Hippocampal formation (tissue), 2 donors: ENCODE data around the gene DDX1.

ENCODE experiments used
- DNase-seq, 2 donors: peaks; one replicate each; lab custom pipeline; 2025; lab: John Stamatoyannopoulos, UW

The DDX1 gene

DNA sequence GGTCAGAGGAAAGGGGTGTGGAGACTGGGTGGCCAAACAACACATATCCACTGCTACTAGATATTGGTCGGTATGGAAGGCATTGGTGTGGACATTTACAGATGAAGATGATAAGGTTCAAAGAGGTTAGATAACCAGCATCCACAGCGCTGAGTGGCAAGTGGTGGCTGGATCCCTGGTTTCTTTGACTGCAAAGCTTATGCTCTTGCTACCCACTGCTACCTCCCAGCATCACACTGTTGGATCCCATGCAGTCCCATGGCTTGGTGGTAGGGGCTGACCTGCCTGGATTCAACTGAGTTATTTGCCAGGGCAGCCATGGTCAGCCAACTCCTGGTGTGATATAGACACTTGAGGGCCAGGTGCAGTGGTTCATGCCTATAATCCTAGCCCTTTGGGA lies 53.6 kb downstream of the DDX1 start:
- DNase-seq, result no peak

DNA sequence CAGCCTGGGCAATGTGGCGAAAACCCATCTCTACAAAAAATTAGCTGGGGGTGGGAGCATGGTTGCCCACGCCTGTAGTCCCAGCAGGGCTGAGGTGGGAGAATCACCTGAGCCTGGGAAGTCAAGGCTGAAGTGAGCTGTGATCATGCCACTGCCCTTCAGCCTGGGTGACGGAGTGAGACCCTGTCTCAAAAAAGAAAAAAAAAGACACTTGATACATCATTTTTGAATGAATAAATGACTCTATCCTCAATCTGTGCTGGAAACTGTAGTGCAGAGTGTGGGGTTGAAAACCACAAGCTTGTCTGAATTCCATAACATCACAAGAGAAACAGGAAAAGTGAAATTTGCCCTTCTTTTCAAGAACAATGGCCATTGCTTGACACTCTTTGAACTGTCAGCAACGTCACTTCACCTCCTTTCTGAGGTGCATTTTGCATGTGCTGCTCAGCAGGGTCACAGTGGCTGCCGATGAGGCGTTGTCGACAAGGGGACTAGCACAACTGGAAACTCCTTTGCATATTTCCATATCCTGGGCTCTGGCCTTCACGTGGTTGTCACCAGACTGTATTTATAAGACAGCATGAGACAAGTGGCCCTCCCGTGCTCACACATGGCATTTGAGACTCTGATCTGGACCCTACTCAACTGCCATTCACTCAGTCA lies 54.2 kb downstream of the DDX1 start:
- DNase-seq, result no peak

DNA sequence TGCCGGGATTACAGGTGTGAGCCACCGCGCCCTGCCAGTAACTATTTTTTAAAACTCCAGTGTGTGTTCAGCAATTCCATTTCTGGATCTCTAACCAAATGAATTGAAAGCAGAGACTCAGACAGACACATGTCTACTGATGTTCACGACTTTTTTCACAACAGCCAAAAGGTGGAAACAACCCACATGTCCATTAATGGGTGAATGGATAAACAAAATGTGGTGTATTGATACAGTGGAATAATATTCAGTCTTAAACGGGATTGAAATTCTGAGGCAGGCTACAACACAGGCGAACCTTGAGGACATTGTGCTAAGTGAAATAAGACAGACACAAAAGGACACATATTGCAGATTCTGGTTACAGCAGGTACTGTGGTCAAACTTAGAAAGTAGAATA lies 55.0 kb downstream of the DDX1 start:
- no peak for DNase-seq

DNA sequence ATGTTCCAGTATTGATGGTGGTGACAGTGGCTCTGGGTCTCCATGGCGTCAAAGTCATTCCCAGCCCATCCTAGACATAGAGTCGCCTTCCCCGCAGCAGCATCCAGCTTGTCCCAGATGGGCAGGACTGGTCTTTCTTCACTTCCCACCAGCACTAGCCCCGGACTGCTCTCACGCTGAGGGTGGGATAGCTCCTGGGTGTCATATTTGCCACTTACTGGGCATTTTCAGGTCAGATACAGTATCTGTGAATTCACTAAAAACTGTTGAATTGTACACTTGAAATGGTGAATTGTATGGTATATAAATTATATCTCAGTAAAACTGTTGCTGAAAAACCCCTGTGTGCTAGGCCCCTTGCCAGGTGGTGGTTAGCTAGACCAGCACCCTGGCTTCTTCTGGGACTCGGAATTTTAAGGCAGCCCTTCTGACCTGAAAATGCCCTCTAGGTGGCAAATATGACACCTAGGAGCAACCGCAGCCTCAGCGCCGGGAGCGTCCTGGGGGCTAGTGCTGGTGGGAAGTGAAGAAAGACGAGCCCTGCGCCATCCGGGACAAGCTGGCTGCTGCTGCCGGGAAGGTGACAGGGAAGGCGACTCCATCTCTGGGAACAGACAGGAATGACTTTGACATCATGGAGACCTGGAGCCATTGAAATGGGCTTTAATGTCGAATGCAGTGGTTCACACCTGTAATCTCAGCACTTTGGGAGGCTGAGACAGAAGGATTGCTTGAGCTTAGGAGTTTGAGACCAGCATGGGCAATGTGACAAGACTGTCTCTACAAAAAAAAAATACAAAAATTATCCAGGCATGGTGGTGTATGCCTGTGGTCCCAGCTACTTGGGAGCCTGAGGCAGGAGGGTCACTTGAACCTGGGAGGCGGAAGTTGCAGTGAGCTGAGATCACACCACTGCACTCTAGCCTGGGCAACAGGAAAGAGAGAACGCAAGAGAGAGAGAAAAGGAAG lies 56.2 kb downstream of the DDX1 start:
- no peak for DNase-seq

DNA sequence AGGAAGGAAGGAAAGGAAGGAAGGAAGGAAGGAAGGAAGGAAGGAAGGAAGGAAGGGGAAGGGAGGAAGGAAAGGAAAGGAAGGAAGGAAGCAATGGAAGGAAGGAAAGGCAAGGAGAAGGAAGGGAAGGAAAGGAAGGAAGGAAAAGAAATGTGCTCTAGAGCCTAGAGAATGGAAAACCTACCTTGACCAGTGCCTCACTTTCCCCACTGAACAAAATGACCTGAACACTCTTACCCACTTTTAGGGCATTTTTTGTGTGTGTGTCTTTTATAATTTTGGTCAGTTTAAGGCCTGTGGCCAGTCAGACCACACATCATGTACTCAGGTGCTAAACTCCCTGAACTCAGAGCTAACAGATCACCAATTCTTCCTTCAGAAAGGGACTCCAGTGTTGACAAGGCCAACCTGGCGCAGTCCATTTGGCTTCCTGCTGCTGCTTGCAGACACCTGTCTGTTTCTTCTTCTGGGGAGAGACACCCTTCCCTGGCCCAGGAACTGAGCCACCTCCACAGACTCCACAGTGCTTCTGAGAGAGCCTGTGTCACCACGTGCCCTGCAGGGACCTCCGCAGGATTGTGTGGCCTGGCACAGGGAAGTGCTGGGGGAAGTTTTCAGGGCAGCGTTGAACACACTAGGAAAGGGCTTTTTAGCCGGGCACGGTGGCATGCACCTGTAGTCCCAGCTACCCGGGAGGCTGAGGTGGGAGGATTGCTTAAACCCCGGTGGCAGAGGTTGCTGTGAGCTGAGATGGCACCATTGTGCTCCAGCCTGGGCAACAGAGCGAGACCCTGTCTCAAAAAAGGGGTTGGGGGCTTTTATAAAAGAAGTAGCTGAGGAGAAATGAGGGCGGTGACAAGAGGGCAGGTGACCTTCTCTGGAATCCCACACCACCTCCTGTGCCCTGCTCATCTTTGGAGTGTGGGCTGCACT lies 57.2 kb downstream of the DDX1 start:
- DNase-seq, result no peak

DNA sequence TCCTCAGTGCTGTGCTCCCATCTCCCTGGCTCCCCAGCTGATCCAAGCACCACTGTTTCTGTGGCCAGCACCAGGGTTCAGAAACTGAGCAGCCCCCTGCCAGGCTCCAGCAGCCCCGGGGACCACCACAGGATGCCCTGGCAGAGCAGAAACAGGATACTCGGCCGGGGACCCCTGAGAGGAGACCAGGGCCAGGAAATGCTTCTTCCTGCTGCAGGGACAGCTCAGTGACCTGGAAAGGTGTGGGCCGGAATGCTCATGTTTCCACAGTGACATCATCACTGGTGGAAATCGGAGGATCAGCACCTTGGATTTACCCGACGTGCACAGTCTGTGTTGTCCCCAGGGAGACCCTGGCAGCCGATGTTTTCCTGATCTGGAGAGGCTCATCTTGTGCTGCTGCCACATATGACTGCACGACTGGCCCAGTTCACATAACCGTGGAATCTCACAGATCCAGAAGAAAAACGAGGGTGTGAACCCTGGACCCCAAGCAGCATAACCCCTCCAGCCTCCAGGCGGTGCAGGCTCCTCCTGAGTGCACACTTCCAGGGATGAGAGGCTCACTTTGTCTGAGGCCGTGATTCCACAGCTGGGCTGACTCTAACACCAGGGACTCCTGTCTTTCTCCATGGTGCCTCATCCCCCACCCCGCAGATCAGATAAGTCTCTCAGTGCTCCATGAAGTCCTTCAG lies 58.0 kb downstream of the DDX1 start:
- DNase-seq, result no peak

DNA sequence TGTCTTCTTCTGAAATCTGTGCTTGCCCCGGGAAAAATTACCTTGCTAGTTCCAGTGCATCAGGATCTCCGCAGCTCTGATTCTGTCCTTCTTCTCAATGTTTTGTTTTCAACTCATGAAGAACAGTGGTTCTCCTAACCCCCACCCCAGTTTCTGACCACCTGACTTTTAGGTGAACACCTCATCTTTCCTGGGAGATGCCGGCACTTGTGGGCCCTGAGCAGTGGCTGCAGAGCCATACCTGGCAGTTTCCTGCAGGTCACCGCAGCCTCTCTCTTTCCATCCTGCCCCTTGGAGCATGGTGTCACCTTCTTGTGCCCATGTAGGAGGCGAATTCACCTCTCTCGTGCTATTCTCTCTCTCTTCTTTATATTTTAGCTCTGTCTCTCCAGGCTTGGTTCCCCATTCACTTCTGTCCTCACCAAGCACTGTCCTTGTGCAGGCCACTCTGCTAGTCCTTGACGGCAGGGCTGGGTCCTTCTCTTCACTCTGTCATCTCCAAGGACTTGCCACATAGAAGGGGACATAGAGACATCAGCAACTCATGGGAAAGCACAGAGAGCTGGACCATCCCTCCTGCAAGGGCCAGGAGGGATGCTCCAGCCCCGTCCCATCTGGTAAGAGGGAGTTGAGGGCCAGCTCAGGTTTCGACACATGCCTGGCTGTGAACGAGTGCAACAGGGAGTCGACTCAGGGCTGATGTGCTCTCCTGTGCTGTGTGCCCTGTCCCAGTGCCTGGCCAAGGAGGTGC lies 59.1 kb downstream of the DDX1 start:
- DNase-seq, result no peak

DNA sequence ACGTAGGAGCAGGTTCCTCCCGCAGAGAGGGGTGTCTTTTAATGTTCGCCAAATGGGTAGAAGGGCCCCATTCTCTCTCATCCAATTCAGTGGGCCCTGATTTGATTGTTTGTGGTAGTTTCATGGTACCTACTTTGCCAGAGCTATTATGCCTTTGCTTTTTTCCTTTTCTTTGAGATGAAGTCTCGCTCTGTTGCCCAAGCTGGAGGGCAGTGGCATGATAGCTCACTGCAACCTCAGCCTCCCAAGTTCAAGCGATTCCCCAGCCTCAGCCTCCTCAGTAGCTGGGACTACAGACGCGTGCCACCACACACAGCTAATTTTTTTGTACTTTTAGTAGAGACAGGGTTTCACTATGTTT lies 59.7 kb downstream of the DDX1 start:
- no peak for DNase-seq

DNA sequence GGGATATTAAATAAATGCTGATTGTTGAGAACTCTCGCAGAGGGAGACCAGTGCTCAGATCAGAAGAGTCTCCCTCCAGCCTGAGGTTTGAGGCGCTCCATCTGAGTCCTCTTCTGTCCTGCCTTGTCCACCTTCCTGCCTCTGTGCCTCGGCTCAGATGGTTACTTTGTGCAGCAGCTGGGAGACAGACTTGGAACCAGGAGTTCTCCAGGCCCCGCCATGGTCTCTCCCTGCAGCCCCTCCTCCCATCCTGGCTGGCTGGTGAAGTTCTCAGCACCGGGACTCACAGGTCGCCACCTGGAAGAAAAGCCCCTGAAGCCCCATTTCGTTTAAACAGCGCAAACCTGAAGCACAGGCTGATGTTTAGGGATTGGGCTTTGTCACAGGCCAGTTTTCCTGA lies 60.6 kb downstream of the DDX1 start:
- DNase-seq, result no peak

DNA sequence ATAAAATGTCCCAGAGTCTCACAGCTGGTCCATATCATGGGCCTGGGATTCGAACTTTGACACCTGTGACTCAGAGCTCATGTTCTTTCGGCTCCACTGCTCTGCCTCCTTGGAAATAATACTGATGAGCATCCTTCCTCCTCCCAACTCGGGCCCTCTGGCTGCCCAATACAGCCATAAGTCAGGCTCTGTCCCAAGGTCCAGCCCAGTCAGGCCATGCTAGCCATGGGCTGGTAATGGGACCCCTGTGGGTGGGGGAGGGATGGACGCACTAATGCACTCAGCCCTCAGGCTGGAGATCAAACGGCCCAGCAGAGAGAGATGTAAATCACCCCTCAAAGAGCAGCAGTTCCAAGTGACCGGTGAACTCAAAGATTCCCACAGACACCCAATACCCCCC lies 61.1 kb downstream of the DDX1 start:
- DNase-seq, result no peak

DNA sequence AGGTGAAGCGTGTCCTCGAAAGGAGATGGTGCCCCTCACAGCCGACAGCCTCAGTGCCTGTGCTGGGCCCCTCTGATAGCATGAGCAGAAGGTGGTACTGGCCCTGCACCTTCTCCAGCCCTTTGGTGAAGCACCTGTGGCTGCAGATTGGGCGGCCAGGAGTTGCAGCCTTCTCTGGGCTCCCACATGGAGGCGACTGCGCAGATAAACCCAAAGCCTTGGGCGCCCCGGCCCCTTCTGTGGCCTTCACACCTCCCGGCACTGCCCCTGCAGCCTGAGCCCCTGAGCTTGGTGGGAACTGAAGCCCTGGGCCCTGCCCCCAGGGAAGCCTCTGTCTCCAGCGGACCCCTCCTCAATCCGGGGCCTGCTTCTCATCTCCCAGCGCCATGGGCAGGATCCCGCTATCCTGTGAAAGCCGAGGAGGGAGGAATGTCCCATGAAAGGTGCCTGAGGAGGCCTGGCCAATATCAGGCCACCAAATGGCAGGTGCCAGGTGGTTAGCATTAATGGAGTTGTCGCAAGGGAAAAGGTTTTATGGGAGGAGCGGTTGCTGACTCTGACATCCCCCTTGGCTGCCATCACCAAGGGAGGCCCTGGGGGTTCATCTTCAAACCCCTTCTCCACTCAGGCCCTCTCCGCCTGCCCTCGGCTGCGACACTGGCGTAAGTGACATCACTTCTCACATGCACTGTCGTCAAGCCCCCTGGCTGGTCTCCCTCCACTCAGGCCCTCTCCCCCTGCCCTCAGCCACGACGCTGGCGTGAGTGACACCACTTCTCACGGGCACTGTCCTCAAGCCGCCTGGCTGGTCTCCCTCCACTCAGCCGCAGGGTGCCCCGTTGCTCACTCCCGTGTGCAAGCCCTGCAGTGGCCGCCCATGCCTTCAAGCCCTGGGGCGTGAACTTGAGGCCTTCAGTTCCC lies 62.4 kb downstream of the DDX1 start:
- no peak for DNase-seq

DNA sequence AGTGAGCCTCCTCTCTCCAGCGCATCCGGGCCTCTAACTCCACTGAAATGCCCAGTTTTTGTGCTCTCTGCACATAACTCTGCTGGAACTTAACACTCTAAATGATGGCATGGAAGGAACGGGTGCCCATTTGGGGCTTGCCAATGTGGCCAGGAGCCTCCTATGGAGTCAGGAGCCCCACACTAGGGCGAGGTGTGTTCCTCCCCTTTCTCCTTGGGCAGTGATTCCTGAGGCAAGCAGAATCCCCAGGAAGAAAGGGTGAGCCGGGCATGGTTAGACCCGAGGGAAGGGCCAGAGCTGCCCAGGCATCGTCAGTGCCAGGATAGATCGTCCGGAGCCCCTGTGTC lies 63.0 kb downstream of the DDX1 start:
- no peak for DNase-seq

DNA sequence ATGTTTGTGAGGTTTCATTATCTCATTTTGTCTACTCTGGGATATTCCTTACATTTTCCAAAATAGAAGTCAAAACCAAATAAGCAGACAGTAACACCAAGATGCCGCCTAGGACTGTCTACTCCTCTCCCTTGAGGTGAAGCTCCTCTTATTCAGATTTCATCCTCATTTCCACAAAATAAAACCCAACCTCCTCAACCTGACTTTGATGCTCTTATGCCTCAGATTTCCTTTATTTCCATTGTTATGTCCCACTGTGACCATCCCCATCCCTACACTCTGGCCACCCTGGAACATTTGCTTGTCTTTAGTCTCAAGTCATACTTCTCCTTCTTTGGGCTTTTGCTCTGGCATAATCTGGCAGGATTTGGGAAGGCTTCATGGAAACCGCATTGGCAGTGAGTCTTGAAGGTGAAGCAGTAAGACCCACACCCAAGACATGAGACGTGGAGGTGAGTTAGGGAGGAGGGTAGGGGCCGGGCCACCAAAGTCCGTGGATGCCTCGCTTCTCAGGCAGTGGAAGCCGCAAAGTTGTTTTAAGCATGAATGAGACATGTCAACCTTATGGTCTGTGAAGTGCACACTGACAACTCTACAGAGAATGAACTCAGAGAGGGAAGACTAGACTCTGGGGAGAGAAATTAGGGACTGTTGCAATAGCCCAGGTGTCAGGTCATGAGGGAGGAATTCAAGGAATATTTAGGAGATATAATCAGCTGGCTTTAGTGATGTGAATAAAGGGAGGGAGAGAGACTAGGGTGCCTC lies 63.6 kb downstream of the DDX1 start:
- no peak for DNase-seq

DNA sequence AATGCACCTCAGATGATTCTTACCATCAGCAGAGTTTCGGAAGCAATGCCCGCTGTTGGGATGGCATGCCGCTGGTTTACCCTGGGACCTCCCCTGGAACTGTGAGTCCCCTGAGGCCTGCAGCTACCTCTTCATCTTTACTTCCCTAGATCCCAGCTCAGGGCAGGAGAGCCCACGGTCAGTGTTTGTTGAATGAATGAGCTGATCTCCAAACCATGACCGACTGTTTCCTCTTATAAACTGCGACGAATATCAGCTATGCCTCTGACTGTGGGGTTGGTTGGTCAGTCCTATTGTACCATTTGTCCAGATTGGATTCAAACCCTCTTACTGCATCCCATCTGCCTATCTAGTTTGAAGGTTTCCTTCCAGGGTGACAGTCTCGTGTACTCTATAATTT lies 64.4 kb downstream of the DDX1 start:
- DNase-seq, result no peak

DNA sequence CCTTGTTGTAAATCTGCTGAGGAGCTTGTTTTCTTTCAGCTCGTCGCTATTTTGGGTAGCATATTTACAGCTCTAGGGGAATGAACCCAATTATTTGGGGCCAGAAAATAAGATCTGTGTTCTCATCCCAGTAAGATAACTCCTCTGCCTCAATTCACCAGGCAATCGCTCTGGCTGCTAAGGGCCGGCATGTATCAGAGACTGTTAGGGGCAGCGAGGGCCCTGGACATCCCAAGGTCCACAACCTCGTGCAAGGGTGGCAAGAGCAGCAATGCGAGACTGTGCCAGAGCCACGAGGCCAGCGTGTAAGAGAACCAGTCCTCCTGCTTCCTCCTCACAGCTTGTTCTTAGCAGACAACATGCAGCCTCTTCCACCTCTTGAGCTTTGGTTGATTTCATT lies 66.1 kb downstream of the DDX1 start:
- DNase-seq, result no peak

DNA sequence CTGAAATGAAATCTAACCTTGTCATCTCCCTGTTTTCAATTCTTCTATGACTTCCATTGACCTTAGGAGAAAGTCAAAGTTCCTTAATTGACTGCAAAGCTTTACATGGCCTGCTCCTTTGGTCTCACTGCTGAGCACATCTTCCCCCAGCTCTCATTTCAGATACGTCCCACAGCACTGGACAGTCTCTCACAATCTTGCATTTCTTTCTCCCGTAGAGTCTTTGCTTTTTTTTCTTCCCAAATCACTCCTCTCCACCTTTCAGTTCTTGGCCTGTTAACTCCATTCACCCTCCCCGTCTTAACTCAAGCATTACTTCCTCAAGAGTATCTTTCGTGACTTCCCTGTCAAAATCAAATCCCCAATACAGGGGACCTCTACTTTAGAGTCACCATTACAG lies 67.2 kb downstream of the DDX1 start:
- no peak for DNase-seq

DNA sequence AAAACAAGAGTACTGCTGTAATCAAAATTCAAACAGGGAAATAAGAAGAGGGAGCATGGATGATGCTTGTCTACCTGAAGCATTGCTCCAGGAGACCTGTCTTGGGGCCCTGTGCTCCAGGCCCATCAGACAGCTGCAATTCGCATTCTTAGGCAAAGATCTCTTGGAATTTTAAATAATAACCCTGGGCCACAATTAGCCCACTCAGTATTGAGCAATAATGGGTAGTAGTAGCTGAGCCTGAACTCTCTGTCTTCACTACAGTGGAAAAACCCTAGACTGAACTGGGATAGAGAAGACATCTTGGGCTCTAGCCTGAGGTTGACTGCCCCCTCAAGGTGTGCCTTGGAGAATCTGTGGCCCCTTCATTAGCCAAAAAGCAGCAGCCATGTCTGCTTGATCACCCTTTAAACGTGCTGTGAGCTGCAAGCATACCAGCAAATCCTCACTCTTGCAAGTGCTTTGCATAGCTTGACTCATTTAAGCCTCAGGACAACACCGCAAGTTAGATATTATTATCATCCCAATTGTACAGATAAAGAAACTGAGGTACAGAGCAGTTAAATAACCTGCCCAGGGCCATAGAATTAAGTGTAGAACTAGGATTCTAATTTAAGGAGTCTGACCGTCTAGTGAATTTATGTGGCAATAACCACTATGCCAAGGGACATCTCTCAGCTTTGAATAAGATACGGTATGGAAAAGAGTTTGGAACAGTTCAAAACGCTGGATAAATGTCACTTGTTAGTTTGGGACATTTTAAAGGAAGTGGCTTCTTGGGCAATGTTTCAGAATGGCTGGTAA lies 69.0 kb downstream of the DDX1 start:
- no peak for DNase-seq

DNA sequence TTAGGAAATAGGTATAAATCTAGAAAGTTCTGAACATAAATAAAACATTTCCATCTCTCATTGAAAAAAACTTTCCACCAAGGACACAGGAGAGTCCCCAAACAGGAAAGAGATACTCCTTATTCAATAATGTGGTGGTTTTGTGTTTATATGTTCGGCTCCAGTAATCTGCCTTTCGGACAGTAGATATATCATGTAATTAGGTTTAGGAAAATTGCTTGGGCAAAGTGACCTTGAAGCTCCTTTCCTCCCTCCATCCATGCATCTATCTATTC lies 69.6 kb downstream of the DDX1 start:
- DNase-seq, result no peak

DNA sequence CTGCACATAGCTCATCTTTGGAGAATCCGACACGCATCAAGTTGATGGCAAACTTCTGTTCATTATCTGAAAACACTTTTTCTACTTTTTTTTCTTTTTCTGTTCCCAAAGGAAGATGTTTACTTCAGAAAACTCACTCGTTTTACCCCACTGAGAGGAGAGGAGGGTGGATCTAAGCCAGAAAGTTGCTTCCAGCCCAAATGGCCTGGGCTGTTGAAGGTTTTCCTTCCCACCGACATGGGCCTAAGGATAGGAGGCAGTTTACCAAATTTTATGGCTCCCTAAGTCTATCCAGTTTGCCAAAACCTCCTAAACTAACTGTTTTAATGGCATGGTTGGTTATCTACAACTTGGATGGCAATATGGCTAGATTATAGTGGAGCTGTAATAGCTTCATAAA lies 70.4 kb downstream of the DDX1 start:
- DNase-seq, result no peak
